GM12801 (cell line): ENCODE measurements around the gene OTUD5.

Source experiments
- CTCF ChIP-seq: IDR thresholded peaks from one replicate; pipeline ENCODE4 v1.5.1; 2011; ENCODE audit warnings: control low read depth; ENCODE audit not compliant: insufficient read length; ENCODE audit errors: extremely low read depth

Gene OTUD5

GRCh38 chrX:48911412-48912182, 45.8 kb downstream of the OTUD5 start, which contains the start of gene SLC35A2:
SLC35A2 (minus strand) TSS chrX:48911646; CDS start chrX:48911636, 10 bp downstream.
- TF ChIP-seq CTCF = no peak

GRCh38 chrX:48910926-48911411, 46.4 kb downstream of the OTUD5 start:
- no peak for TF ChIP-seq CTCF

- TF ChIP-seq CTCF = no peak
These were observed 47.6 kb downstream of the OTUD5 start for GRCh38 chrX:48909703-48910294.

GRCh38 chrX:48908600-48908999, 48.8 kb downstream of the OTUD5 start:
- TF ChIP-seq CTCF = no peak

- no peak for TF ChIP-seq CTCF
These were observed 52.2 kb downstream of the OTUD5 start for GRCh38 chrX:48905090-48905790.

- TF ChIP-seq CTCF = no peak
These were observed 52.8 kb downstream of the OTUD5 start for GRCh38 chrX:48904626-48905025.

- no peak for TF ChIP-seq CTCF
These were observed 53.2 kb downstream of the OTUD5 start for GRCh38 chrX:48904180-48904579.
